Sigmoid colon (tissue), 4 donors: ENCODE measurements around the gene HDGFL2.

Experiments used
- EP300 ChIP-seq, 4 donors: sonication (generic); formaldehyde crosslinking; IDR thresholded peaks; one replicate each; pipeline ENCODE4 v1.6.1; 2017; ENCODE audit warnings: antibody characterized with exemption in 4 of 4
- POLR2A ChIP-seq, 2 donors: fragments of 450-650 bp; IDR thresholded peaks; one replicate each; pipeline ENCODE4 v1.6.1; 2016; ENCODE audit warnings: antibody characterized with exemption in 2 of 2, mild to moderate bottlenecking in 2 of 2, moderate library complexity in 2 of 2
- POLR2AphosphoS5 ChIP-seq, 4 donors: sonication (generic); formaldehyde crosslinking; IDR thresholded peaks; one replicate each; pipeline ENCODE4 v1.6.1; 2017; ENCODE audit warnings: antibody characterized with exemption in 4 of 4
- TF ChIP-seq, protein P1 (sequence below), 4 experiments: fragments of 450-650 bp in 3 of 4; fragments of 200-600 bp in 1 of 4; IDR thresholded peaks; one replicate each; pipeline ENCODE4 v1.5.1; 2016 to 2019; ENCODE audit warnings: antibody characterized with exemption in 4 of 4, mild to moderate bottlenecking in 3 of 4, moderate library complexity in 2 of 4

DNA sequence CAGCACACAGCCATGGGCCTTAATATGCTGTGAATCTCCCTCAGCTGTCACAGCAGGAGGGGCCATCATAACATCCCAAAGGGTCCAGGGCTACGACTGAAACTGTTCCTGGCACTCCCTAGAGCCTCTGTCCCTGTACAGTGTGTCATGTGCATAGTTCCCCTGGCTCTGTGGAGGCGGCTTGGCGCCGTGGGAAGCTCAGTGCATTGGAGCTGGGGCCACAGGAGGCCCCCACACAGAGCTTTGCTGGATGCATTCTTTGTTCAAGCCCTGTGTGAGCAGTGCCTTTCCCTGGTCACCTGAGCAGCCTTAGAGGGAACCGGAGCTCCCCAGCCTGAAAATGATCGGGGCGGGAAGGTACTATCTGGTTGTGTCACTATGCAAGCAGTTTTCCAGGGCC lies 35.9 kb upstream of the HDGFL2 start:
- TF ChIP-seq, protein P1, sequence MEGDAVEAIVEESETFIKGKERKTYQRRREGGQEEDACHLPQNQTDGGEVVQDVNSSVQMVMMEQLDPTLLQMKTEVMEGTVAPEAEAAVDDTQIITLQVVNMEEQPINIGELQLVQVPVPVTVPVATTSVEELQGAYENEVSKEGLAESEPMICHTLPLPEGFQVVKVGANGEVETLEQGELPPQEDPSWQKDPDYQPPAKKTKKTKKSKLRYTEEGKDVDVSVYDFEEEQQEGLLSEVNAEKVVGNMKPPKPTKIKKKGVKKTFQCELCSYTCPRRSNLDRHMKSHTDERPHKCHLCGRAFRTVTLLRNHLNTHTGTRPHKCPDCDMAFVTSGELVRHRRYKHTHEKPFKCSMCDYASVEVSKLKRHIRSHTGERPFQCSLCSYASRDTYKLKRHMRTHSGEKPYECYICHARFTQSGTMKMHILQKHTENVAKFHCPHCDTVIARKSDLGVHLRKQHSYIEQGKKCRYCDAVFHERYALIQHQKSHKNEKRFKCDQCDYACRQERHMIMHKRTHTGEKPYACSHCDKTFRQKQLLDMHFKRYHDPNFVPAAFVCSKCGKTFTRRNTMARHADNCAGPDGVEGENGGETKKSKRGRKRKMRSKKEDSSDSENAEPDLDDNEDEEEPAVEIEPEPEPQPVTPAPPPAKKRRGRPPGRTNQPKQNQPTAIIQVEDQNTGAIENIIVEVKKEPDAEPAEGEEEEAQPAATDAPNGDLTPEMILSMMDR (IDR thresholded peaks at IDR 0.05): no peak
- no peak for TF ChIP-seq POLR2A (IDR thresholded peaks at IDR 0.05)
- TF ChIP-seq POLR2AphosphoS5 (IDR thresholded peaks at IDR 0.05): no peak
- no peak for TF ChIP-seq EP300 (IDR thresholded peaks at IDR 0.05)
